Adrenal gland (tissue), 12 donors: Measurements from ENCODE around the gene COX4I2. TPM values are rescaled to one million over a fixed set of nuclear protein-coding genes. Genes with fewer than 3 reads are reported as not detected.

Source experiments
- DNase-seq, 7 donors: peaks; one replicate each; pipeline ENCODE4 v3.0.0-alpha.2; 2019 to 2020
- H3K27ac ChIP-seq, 5 donors: fragments of 200-600 bp; sonication (generic) in 4 of 5; 1 replicate in 3 of 5; 2 replicates in 2 of 5; pipeline versions ENCODE4 v1.5.1 to v1.8.0; 2016 to 2020; ENCODE audit warnings: mild to moderate bottlenecking in 1 of 5
- H3K27me3 ChIP-seq: fragments of 200-600 bp; 2 replicates; pipeline ENCODE4 v1.8.0; 2021
- H3K36me3 ChIP-seq, 2 donors: fragments of 200-600 bp; replicated peaks in 1 of 2; 1 replicate in 1 of 2; 2 replicates in 1 of 2; pipeline versions ENCODE4 v1.5.1 to v1.8.0; 2018 to 2022
- H3K4me1 ChIP-seq, 2 donors: fragments of 200-600 bp; replicated peaks in 1 of 2; 1 replicate in 1 of 2; 2 replicates in 1 of 2; pipeline versions ENCODE4 v1.5.1 to v1.8.0; 2018 to 2021
- H3K4me3 ChIP-seq, 4 donors: fragments of 200-600 bp; sonication (generic) in 3 of 4; one replicate each; pipeline ENCODE4 v1.5.1; 2016 to 2018
- H3K9me3 ChIP-seq, 3 donors: fragments of 200-600 bp; sonication (generic) in 1 of 3; replicated peaks in 1 of 3; 1 replicate in 2 of 3; 2 replicates in 1 of 3; pipeline versions ENCODE4 v1.5.1 to v1.8.0; 2016 to 2021
- POLR2A ChIP-seq, 2 donors: fragments of 450-650 bp; IDR thresholded peaks; one replicate each; pipeline ENCODE4 v1.6.1; 2017; ENCODE audit warnings: antibody characterized with exemption in 2 of 2, mild to moderate bottlenecking in 2 of 2, moderate library complexity in 1 of 2
- WGBS, 4 donors: extraction: QIAGEN DNeasy Blood & Tissue Kit in 2 of 4; methylation state at CpG; one replicate each; pipeline versions ENCODE4 v1.1.5 to v1.1.7; 2013 to 2017; 5-methylcytosine and 5-hydroxymethylcytosine counted together
- intact Hi-C, 2 donors: fragments of 100-400 bp; cut with DNase I; formaldehyde crosslinking; loops; one replicate each; pipeline versions ENCODE4 v1.14.1 to v1.15.0; 2022 to 2023
- polyA plus RNA-seq, 3 donors: library from polyadenylated mRNA; stranded (reverse); fragments of 200-250 nt in 2 of 3; fragments of 350-450 nt in 1 of 3; fragmentation: Illumina TruSeq in 1 of 3; extraction: RNeasy Lipid Tissue Mini Kit (QIAGEN cat#74804) in 1 of 3; gene quantifications; one replicate each; pipeline ENCODE4 v1.2.3, GENCODE V29; 2013 to 2014
- total RNA-seq, 9 donors: library from RNA; depleted of rRNA in 4 of 9; stranded (reverse); fragments of >200 nt in 4 of 9; fragments of 120-200 nt in 1 of 9; fragmentation: NEBNext Ultra II Directional in 1 of 9; extraction: Animal tissue kit (Norgen Biotek cat#: 25700) in 1 of 9; gene quantifications; one replicate each; pipeline versions ENCODE4 v1.1.0 to v1.2.4, GENCODE V29; 2013 to 2023
- TF ChIP-seq, protein P1 (sequence below), 6 experiments: fragments of 450-650 bp in 4 of 6; fragments of 200-600 bp in 2 of 6; sonication (generic) in 1 of 6; IDR thresholded peaks; 1 replicate in 5 of 6; 2 replicates in 1 of 6; pipeline versions ENCODE4 v1.5.1 to v1.8.0; 2016 to 2021; ENCODE audit warnings: antibody characterized with exemption in 6 of 6, mild to moderate bottlenecking in 2 of 6, moderate library complexity in 1 of 6
- donor health status: healthy with polysubstance abuse.
- donor health status: Bipolar disorder and iron deficiency.
- donor health status: DM: yes; HTN: yes; CAD: no.
- donor health status: DM: no; HTN: no; CAD: no.
- donor health status: DM: no; HTN: no; CAD: no.
- donor health status: DM: yes; HTN: yes; CAD: no.

COX4I2 gene
- total and polyA plus RNA-seq, 12 donors, result 0.26 to 12.9 (median 2.2) TPM; not detected in 8

DNA sequence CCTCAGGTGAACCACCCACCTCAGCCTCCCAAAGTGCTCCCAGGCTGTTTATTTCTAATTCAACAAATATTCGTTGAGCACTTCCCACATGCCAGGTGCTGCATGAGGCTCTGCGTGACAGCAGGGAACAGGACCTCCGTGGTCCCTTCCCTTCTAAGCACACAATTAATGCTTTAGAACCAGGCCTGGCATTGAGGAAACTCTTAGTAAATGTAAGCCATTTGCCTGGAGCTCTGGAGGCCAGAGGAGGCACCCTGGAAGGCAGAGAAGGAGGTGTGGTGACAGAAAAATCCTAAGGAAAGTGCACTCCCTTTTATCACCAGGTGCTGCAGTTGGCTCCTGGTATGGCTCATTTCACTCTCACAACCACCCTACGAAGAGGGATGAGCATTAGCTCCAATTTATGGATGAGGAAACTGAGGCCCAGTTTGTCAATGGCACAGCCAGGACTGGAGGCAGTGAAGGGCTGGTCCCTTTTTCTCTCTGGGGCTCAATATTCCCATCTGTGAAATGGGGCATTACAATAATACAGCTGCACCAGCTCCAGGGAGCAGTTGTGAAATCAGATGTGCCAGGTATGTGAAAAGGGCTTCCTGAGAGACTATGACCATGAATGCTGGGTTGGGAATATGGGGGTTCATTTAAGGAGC is 40.8 kb upstream of the COX4I2 start:
- Histone ChIP-seq H3K27ac (peak overlapping the region in 2 of 5 donors; percentile 73 to 80), H3K36me3 (no peaks in the 10 kb centered on the region), H3K4me1 (peaks cover 7 to 8% of the 10 kb centered on the region in 2 donors), H3K4me3 (no peak overlapping the region), H3K9me3 (no peaks in the 10 kb centered on the region), H3K27me3 (no peaks in the 10 kb centered on the region)
- intact Hi-C loops, result no loop called here
- no peak for DNase-seq
- WGBS, 4 donors, result 79 to 87% (median 81%) methylated on average over 4 of the region's 4 CpGs
- no peak for TF ChIP-seq POLR2A (IDR thresholded peaks at IDR 0.05)
- TF ChIP-seq, protein P1, sequence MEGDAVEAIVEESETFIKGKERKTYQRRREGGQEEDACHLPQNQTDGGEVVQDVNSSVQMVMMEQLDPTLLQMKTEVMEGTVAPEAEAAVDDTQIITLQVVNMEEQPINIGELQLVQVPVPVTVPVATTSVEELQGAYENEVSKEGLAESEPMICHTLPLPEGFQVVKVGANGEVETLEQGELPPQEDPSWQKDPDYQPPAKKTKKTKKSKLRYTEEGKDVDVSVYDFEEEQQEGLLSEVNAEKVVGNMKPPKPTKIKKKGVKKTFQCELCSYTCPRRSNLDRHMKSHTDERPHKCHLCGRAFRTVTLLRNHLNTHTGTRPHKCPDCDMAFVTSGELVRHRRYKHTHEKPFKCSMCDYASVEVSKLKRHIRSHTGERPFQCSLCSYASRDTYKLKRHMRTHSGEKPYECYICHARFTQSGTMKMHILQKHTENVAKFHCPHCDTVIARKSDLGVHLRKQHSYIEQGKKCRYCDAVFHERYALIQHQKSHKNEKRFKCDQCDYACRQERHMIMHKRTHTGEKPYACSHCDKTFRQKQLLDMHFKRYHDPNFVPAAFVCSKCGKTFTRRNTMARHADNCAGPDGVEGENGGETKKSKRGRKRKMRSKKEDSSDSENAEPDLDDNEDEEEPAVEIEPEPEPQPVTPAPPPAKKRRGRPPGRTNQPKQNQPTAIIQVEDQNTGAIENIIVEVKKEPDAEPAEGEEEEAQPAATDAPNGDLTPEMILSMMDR (IDR thresholded peaks at IDR 0.05), result no peak

DNA sequence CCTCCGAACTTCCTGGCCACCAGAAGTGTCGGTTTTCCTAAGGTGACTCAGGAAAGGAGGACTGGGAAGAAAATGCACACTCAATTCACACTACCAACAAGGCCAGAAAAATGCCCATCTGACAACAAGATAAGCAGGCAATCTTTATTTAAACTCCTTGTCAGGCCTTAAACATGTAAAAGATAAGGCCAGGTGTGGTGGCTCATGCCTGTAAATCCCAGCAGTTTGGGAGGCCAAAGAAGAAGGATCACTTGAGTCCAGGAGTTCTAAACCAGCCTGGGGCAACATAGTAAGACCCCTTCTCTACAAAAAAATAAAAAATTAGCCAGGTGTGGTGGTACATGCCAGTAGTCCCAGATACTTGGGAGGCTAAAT is 40.2 kb upstream of the COX4I2 start:
- Histone ChIP-seq H3K27ac (peak overlapping the region in 1 of 5 donors; percentile 80), H3K9me3 (no peaks in the 10 kb centered on the region), H3K4me1 (peaks cover 7 to 8% of the 10 kb centered on the region in 2 donors), H3K27me3 (no peaks in the 10 kb centered on the region), H3K4me3 (no peak overlapping the region), H3K36me3 (no peaks in the 10 kb centered on the region)
- no peak for DNase-seq
- intact Hi-C loops, result no loop called here
- 83 to 94% (median 88%) methylated on average over 2 of the region's 2 CpGs for WGBS, 4 donors
- no peak for TF ChIP-seq POLR2A (IDR thresholded peaks at IDR 0.05)
- TF ChIP-seq, protein P1 (IDR thresholded peaks at IDR 0.05), result no peak

DNA sequence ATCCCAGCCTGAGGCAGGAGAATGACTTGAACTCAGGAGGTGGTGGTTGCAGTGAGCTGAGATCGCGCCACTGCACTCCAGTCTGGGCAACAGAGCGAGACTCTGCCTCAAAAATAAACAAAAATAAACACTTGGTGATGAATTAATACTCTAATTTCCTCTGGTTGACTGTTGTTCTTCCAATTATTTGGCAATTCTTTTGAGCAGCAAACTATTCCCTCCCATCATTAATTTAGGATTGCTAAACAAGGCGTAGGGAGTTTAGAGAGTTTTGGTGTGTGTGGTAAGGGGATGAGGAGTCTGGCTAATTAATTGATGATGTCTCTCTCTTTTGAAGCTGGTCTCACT is 35.3 kb upstream of the COX4I2 start:
- Histone ChIP-seq H3K36me3 (no peaks in the 10 kb centered on the region), H3K9me3 (no peaks in the 10 kb centered on the region), H3K27ac (peak overlapping the region in 2 of 5 donors; percentile 21 to 38), H3K27me3 (no peaks in the 10 kb centered on the region), H3K4me3 (no peak overlapping the region), H3K4me1 (peaks cover 0 to 22% of the 10 kb centered on the region in 2 donors)
- DNase-seq, result no peak
- intact Hi-C loops, result no loop called here
- TF ChIP-seq POLR2A (IDR thresholded peaks at IDR 0.05), result no peak
- TF ChIP-seq, protein P1 (IDR thresholded peaks at IDR 0.05), result no peak
- 79 to 90% (median 80%) methylated on average over 4 of the region's 4 CpGs for WGBS, 4 donors

DNA sequence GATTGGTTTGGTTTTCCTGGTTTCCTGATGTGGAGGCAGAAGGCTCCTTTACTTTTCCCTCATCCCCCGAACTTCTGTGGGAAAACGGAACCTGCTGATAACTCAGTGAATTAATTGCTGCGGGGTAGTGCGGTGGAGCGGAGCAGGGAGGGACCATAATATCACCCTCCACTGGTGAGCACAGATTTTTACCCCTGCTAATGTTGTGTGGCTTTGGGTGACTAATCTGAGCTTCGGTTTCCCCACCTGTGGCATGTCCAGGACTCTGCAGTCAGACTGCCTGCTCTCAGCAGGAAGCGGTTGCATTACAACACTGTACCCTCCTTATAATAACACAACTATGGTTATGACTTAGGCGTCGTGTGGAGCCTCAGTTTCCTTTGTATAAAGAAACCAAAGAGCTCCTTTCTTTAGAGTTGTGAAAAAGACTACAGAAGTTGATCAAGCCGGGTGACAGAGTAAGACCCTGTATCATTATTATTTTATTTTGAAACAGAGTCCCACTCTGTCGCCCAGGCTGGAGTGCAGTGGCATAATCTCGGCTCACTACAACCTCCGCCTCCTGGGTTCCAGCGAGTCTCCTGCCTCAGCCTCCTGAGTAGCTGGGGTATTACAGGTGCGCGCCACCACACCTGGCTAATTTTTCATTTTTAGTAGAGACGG is 34.8 kb upstream of the COX4I2 start:
- Histone ChIP-seq H3K4me1 (peaks cover 0 to 22% of the 10 kb centered on the region in 2 donors), H3K9me3 (no peaks in the 10 kb centered on the region), H3K27ac (peak overlapping the region in 3 of 5 donors; percentile 10 to 38 (median 21)), H3K27me3 (no peaks in the 10 kb centered on the region), H3K36me3 (no peaks in the 10 kb centered on the region), H3K4me3 (no peak overlapping the region)
- 75 to 82% (median 76%) methylated on average over 17 of the region's 17 CpGs for WGBS, 4 donors
- no peak for TF ChIP-seq POLR2A (IDR thresholded peaks at IDR 0.05)
- TF ChIP-seq, protein P1 (IDR thresholded peaks at IDR 0.05), result no peak
- no peak for DNase-seq
- intact Hi-C loops, result no loop called here
